K562 (cell line): Measurements from ENCODE around the gene DPPA4. TPM values are rescaled to one million over a fixed set of nuclear protein-coding genes. Genes with fewer than 3 reads are reported as not detected.

Experiments
- ATAC-seq: fragments of 200-7000 bp; cut with Tn5 transposase; 3 replicates; pipeline ENCODE4 v1.9.1; 2020; ENCODE audit warnings: moderate library complexity
- BruUV-seq: library from RNA; stranded (reverse); fragments of 400-500 nt; replicated peaks from 2 replicates; lab custom pipeline; 2021; lab: Mats Ljungman, UMichigan
- CTCF ChIA-PET: fragments of 300-600 bp; formaldehyde crosslinking; extraction: SDS; loops from one replicate; lab custom pipeline; 2021; ENCODE audit warnings: low intra/inter-chr PET ratio; lab: Yijun Ruan, JAX
- POLR2A ChIA-PET: fragments of 300-600, 350-650 bp; sonication (Branson Sonifier 250); formaldehyde crosslinking; extraction: SDS; loops from one replicate; lab custom pipeline; 2021; ENCODE audit warnings: antibody characterized with exemption, inconsistent platforms; lab: Yijun Ruan, JAX
- DNase-seq, 4 experiments: peaks; one replicate each; pipeline versions ENCODE4 v3.0.0 to v3.0.0-alpha.2; 2011 to 2018; ENCODE audit warnings: low spot score in 3 of 4, mixed read lengths in 3 of 4; ENCODE audit errors: extremely low read depth in 1 of 4
- FAIRE-seq: peaks from 2 replicates; lab custom pipeline; 2011; peaks lifted over from hg19 to GRCh38; lab: Jason Lieb, UNC
- H2AFZ ChIP-seq: 2 replicates; pipeline ENCODE4 v1.6.0; 2011; ENCODE audit warnings: low read depth, low read length, control low read depth, inconsistent platforms
- H3K27ac ChIP-seq: fragments of 200-600 bp; 3 replicates; pipeline ENCODE4 v1.8.0; 2011; ENCODE audit warnings: low read depth, mild to moderate bottlenecking, control low read depth, inconsistent platforms, low read length, moderate library complexity, mixed read lengths; ENCODE audit errors: extremely low read depth
- H3K27me3 ChIP-seq, 2 experiments: fragments of 300-600 bp in 1 of 2; 2 replicates in 1 of 2; 3 replicates in 1 of 2; pipeline versions ENCODE4 v1.6.0 to v1.8.0; 2011; ENCODE audit warnings: inconsistent platforms in 2 of 2, low read length in 2 of 2, mild to moderate bottlenecking in 1 of 2, mixed read lengths in 1 of 2, moderate library complexity in 1 of 2; ENCODE audit not compliant: control insufficient read depth in 2 of 2, insufficient read depth in 2 of 2
- H3K36me3 ChIP-seq: fragments of 300-600 bp; 3 replicates; pipeline ENCODE4 v1.8.0; 2011; ENCODE audit warnings: mild to moderate bottlenecking, low read length, inconsistent platforms; ENCODE audit not compliant: control insufficient read depth, insufficient read depth
- H3K4me1 ChIP-seq, 2 experiments: fragments of 200-600 bp in 1 of 2; replicated peaks in 1 of 2; 2 replicates in 1 of 2; 3 replicates in 1 of 2; pipeline versions ENCODE4 v1.5.1 to v1.8.0; 2011; ENCODE audit warnings: inconsistent platforms in 2 of 2, low read length in 2 of 2, mild to moderate bottlenecking in 1 of 2, mixed read lengths in 1 of 2, moderate library complexity in 1 of 2; ENCODE audit not compliant: control insufficient read depth in 2 of 2, insufficient read depth in 2 of 2
- H3K4me2 ChIP-seq: 2 replicates; pipeline ENCODE4 v1.6.1; 2011; ENCODE audit warnings: low read length, control low read depth, inconsistent platforms, mixed read lengths; ENCODE audit not compliant: insufficient read depth
- H3K4me3 ChIP-seq: fragments of 200-600 bp; sonication (generic), shearing (Covaris generic); 2 replicates; pipeline ENCODE4 v1.5.1; 2016; ENCODE audit warnings: control low read depth, inconsistent platforms
- H3K79me2 ChIP-seq: fragments of 200-600 bp; 3 replicates; pipeline ENCODE4 v1.8.0; 2011; ENCODE audit warnings: low read length, inconsistent platforms; ENCODE audit not compliant: control insufficient read depth, insufficient read depth
- H3K9ac ChIP-seq, 2 experiments: 2 replicates each; pipeline versions ENCODE4 v1.6.0 to v1.6.1; 2011; ENCODE audit warnings: low read depth in 2 of 2, low read length in 2 of 2, control low read depth in 1 of 2, inconsistent platforms in 1 of 2, mild to moderate bottlenecking in 1 of 2, mixed read lengths in 1 of 2; ENCODE audit not compliant: insufficient read depth in 1 of 2
- H3K9me1 ChIP-seq: one replicate; pipeline ENCODE4 v1.6.0; 2011; ENCODE audit warnings: inconsistent platforms, mild to moderate bottlenecking, low read length, moderate library complexity; ENCODE audit not compliant: control insufficient read depth, insufficient read depth
- H3K9me3 ChIP-seq: replicated peaks from 2 replicates; pipeline ENCODE4 v1.5.1; 2011; ENCODE audit warnings: low read depth, low read length, inconsistent platforms; ENCODE audit not compliant: control insufficient read depth, insufficient read depth
- H4K20me1 ChIP-seq: replicated peaks from 2 replicates; pipeline ENCODE4 v1.6.1; 2011; ENCODE audit warnings: low read length, inconsistent platforms, mixed read lengths; ENCODE audit not compliant: control insufficient read depth, insufficient read depth
- CAMTA2 ChIP-seq: fragments of 250-450 bp; sonication (Bioruptor Pico); conservative IDR thresholded peaks from 2 replicates; pipeline ENCODE4 v1.5.1; 2022
- CBFB ChIP-seq: sonication (generic); formaldehyde crosslinking; IDR thresholded peaks from 2 replicates; pipeline ENCODE4 v1.4.0; 2020; ENCODE audit warnings: mild to moderate bottlenecking, missing genetic modification reagents
- CHD4 ChIP-seq: fragments of 200-600 bp; sonication (generic); IDR thresholded peaks from 3 replicates; pipeline ENCODE4 v1.6.1; 2012; ENCODE audit warnings: low read depth, mild to moderate bottlenecking, mixed read lengths, low read length, inconsistent platforms; ENCODE audit not compliant: insufficient read depth, insufficient replicate concordance, poor library complexity, severe bottlenecking
- DACH1 ChIP-seq: fragments of 450-650 bp; IDR thresholded peaks from 2 replicates; pipeline ENCODE4 v1.6.1; 2018; ENCODE audit not compliant: partially characterized antibody
- FOSL1 ChIP-seq: fragments of 200-800 bp; sonication (Bioruptor generic); conservative IDR thresholded peaks from 2 replicates; pipeline ENCODE4 v1.6.1; 2016; ENCODE audit warnings: missing genetic modification characterization, missing compliant biosample characterization
- NR4A1 ChIP-seq, 2 experiments: fragments of 250-450 bp in 1 of 2; fragments of 450-650 bp in 1 of 2; sonication (Bioruptor Pico) in 1 of 2; IDR thresholded peaks; 2 replicates each; pipeline versions ENCODE4 v1.4.0 to v1.6.1; 2016 to 2020; ENCODE audit warnings: mild to moderate bottlenecking in 2 of 2, missing compliant biosample characterization in 1 of 2, missing genetic modification characterization in 1 of 2, moderate library complexity in 1 of 2
- PBX2 ChIP-seq, 2 experiments: IDR thresholded peaks in 1 of 2; conservative IDR thresholded peaks in 1 of 2; 2 replicates each; pipeline ENCODE4 v1.6.1; 2016; ENCODE audit warnings: low read depth in 2 of 2, mild to moderate bottlenecking in 1 of 2, missing compliant biosample characterization in 1 of 2, missing genetic modification characterization in 1 of 2, moderate library complexity in 1 of 2
- POLR2AphosphoS5 ChIP-seq: IDR thresholded peaks from 2 replicates; pipeline ENCODE4 v1.6.1; 2011; ENCODE audit warnings: mild to moderate bottlenecking, low read depth, low read length, moderate library complexity; ENCODE audit not compliant: control insufficient read depth, insufficient read depth
- SAP30 ChIP-seq: fragments of 200-600 bp; sonication (generic); IDR thresholded peaks from 2 replicates; pipeline ENCODE4 v1.6.1; 2012; ENCODE audit warnings: borderline replicate concordance, low read depth, mild to moderate bottlenecking, moderate library complexity, low read length, control low read depth, inconsistent platforms; ENCODE audit not compliant: insufficient read depth, poor library complexity, severe bottlenecking
- TSC22D4 ChIP-seq: fragments of 450-650 bp; IDR thresholded peaks from 2 replicates; pipeline ENCODE4 v1.6.1; 2016; ENCODE audit warnings: missing genetic modification characterization, missing biosample characterization, control low read depth
- ZNF395 ChIP-seq: fragments of 200-800 bp; sonication (Bioruptor generic); IDR thresholded peaks from 2 replicates; pipeline ENCODE4 v1.6.1; 2017; ENCODE audit warnings: missing genetic modification characterization, missing compliant biosample characterization
- ZNF764 ChIP-seq: fragments of 250-450 bp; sonication (Bioruptor Pico); IDR thresholded peaks from 2 replicates; pipeline ENCODE4 v1.4.0; 2020; ENCODE audit warnings: low read depth, mild to moderate bottlenecking, moderate library complexity
- ZNF830 ChIP-seq: fragments of 250-450 bp; sonication (Bioruptor Pico); IDR thresholded peaks from 2 replicates; pipeline ENCODE4 v1.5.0; 2021; ENCODE audit warnings: mild to moderate bottlenecking
- WGBS: fragments of 100-300 bp; shearing (Covaris generic); methylation state at CpG from one replicate; pipeline ENCODE4 v1.1.6; 2016; ENCODE audit warnings: low coverage, mixed read lengths; ENCODE audit not compliant: insufficient coverage; ENCODE audit errors: missing lambda C conversion rate; 5-methylcytosine and 5-hydroxymethylcytosine counted together
- in situ Hi-C: fragments of 300-500 bp; cut with MboI; formaldehyde crosslinking; loops from 4 replicates; pipeline ENCODE4 v1.15.0; 2018; ENCODE audit warnings: inconsistent platforms, mixed read lengths
- intact Hi-C: fragments of 100-400 bp; cut with micrococcal nuclease; formaldehyde crosslinking; loops from 2 replicates; pipeline ENCODE4 v1.14.2; 2022
- polyA plus RNA-seq, 8 experiments: library from polyadenylated mRNA; depleted of rRNA in 4 of 8; stranded (reverse) in 5 of 8; unstranded in 3 of 8; fragments of >200 nt; fragmentation: Nextera tagmentation in 2 of 8; fragmentation: Illumina TruSeq in 1 of 8; extraction: Ambion mirVana in 2 of 8; extraction: Trizol in 1 of 8; gene quantifications; 2 replicates each; pipeline versions ENCODE4 v1.2.1 to v1.2.3, GENCODE V29; 2011 to 2014; ENCODE audit warnings: inconsistent platforms in 1 of 8, missing spikeins in 1 of 8
- total RNA-seq, 7 experiments: library from RNA; depleted of rRNA in 6 of 7; stranded (reverse); fragments of >200 nt in 6 of 7; fragmentation: Illumina TruSeq in 2 of 7; extraction: Trizol in 2 of 7; gene quantifications; 2 replicates each; pipeline versions ENCODE4 v1.2.1 to v1.2.3, GENCODE V29; 2011 to 2021; ENCODE audit warnings: low replicate concordance in 1 of 7

The DPPA4 gene
- total and polyA plus RNA-seq, 9 of the 15 experiments (the other 6 are each of a cell fraction or from before 2014, with no cell fraction given): 0.53 TPM; not detected in 8

- no peak for TF ChIP-seq CAMTA2 (CRISPR knock-in tag)
- no peak for TF ChIP-seq DACH1
- TF ChIP-seq CHD4: no peak
Measured at GRCh38 chr3:109278546-109278945, 58.8 kb downstream of the DPPA4 start (continued).

GRCh38 chr3:109278141-109278540, 59.2 kb downstream of the DPPA4 start:
- CTCF ChIA-PET: no interaction called here
- intact Hi-C loops (loop anchor here (5.0 kb wide), 1 partner anchor 1034 kb away; no protein-coding TSS in a partner anchor), in situ Hi-C loops (no loop called here)
- H3K9me1 ChIP-seq: no peaks in the 10 kb centered on the region
- no TSS peak for BruUV-seq
- ATAC-seq (no peak), FAIRE-seq (no peak), DNase-seq (no peak)
- H3K4me3 ChIP-seq: no peak overlapping the region
- H4K20me1 ChIP-seq: no peaks in the 10 kb centered on the region
- no peaks in the 10 kb centered on the region for H3K4me1 ChIP-seq
- WGBS: 0% methylated on average over 3 of the region's 3 CpGs
- no peak overlapping the region for H3K4me2 ChIP-seq
- H2AFZ ChIP-seq: no peak overlapping the region
- no peak overlapping the region for H3K9ac ChIP-seq
- POLR2A ChIA-PET: no interaction called here
- H3K79me2 ChIP-seq: no peaks in the 10 kb centered on the region
- no peak overlapping the region for H3K27ac ChIP-seq
- H3K9me3 ChIP-seq: no peaks in the 10 kb centered on the region
- H3K27me3 ChIP-seq: no peaks in the 10 kb centered on the region
- H3K36me3 ChIP-seq: no peaks in the 10 kb centered on the region
- TF ChIP-seq CBFB (CRISPR knock-in tag) (no peak), TSC22D4 (tag) (no peak), ZNF395 (no peak), SAP30 (no peak), POLR2AphosphoS5 (no peak), PBX2 (CRISPR knock-in tag; IDR thresholded peaks at IDR 0.05; ENCODE audit: low read depth) (no peak), PBX2 (tag; conservative IDR thresholded peaks at IDR 0.05; ENCODE audit: low read depth) (no peak), NR4A1 (CRISPR knock-in tag; IDR thresholded peaks at IDR 0.05) (no peak), NR4A1 (tag; IDR thresholded peaks at IDR 0.05) (no peak), ZNF830 (CRISPR knock-in tag) (no peak), ZNF764 (CRISPR knock-in tag) (no peak), FOSL1 (no peak)
